ENCODE measurements around the gene SECTM1.

The SECTM1 gene

DNA sequence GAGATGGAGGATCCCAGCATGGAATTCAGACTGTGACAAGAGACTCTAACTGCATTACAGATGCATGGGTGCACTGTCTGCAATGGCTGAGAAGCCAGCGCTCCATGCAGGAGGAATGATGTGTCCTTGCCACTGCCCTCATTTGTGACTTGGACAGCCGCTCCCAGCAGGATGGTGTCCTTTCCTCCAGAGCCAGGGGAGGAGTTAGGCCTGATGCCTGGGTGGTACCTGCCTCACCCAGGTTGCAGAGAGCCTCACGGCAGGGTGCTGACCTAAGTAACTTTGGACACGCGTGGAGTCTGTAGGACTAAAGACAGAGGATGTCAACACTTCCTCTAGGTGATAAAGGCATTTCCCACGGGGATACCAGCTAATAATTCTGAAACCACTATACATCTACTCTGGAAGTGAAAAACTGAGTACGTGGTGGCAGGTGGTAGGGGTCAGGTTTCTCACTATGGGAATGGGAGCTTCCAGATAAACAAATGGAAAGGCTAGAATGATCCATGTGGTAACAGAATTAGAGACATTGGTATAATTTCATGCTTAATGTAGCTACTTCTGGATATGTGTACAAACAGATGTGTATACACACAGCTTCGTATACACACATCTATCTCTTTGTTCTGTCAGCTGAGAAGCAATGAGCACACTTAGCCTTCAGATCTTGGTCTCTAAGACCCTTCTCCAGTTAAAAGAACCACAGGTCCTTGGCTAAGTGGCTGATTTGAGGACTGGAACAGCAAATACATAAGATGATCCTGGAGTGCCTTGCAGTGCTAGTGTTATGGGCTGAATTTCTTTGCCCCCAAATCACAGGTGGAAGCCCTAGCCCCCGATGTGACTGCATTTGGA, 46.3 kb downstream of the SECTM1 start:
- TF ChIP-seq, protein P1, sequence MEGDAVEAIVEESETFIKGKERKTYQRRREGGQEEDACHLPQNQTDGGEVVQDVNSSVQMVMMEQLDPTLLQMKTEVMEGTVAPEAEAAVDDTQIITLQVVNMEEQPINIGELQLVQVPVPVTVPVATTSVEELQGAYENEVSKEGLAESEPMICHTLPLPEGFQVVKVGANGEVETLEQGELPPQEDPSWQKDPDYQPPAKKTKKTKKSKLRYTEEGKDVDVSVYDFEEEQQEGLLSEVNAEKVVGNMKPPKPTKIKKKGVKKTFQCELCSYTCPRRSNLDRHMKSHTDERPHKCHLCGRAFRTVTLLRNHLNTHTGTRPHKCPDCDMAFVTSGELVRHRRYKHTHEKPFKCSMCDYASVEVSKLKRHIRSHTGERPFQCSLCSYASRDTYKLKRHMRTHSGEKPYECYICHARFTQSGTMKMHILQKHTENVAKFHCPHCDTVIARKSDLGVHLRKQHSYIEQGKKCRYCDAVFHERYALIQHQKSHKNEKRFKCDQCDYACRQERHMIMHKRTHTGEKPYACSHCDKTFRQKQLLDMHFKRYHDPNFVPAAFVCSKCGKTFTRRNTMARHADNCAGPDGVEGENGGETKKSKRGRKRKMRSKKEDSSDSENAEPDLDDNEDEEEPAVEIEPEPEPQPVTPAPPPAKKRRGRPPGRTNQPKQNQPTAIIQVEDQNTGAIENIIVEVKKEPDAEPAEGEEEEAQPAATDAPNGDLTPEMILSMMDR (conservative IDR thresholded peaks at IDR 0.05; ENCODE audit: low read length), result no peak
- H3K4me3 ChIP-seq (ENCODE audit: low read length), result no peak overlapping the region
- DNase-seq (ENCODE audit: low read depth), result no peak

DNA sequence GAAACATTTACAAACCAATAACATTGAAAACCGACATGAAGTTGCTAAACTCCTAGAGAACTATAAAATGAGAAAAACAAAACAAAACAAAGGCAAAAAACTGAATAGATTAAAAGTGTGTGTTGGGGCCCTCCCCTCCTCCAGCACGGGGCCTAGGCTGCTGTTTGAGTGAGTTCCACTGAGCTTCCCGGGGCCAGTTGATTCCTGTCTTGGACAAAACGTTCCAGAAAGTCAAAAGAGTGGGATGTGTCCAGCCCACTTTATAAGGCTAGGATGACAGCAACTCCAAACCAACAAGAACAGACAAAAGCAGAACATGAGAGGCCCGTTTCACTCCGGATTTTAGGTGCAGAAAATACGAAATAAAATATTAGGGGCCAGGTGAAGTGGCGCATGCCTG, 48.4 kb downstream of the SECTM1 start:
- TF ChIP-seq, protein P1 (conservative IDR thresholded peaks at IDR 0.05; ENCODE audit: low read length), result no peak
- no peak for DNase-seq (ENCODE audit: low read depth)
- no peak overlapping the region for H3K4me3 ChIP-seq (ENCODE audit: low read length)

DNA sequence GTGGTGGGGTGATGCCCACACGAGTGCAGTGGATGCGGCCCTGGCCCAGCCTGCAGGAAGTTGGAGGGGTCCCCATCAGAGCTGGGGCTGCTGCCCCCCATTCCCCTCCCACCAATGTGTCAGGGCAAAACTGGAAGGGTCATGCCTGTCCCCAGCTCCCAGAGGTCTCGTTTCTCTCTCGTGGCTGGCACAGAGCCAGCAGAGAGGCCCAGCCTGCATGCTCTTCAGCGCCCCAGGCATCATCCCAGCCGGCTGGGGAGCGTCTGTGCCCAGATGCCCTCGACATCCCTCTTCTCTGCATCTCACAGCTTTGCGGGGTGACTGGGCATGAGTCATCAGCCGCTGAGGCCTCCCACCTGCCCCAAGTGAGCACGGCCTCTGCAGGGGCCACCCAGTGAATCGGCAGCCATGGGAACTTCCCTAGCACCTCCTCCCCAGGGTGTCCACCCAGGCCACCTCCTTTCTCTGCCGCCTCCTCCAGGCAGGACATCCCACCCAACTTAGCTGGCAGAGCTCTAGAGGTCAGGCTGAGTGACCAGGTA, 50.3 kb downstream of the SECTM1 start:
- TF ChIP-seq, protein P1 (conservative IDR thresholded peaks at IDR 0.05; ENCODE audit: low read length), result no peak
- DNase-seq (ENCODE audit: low read depth), result peak; percentile 52
- H3K4me3 ChIP-seq (ENCODE audit: low read length), result no peak overlapping the region

DNA sequence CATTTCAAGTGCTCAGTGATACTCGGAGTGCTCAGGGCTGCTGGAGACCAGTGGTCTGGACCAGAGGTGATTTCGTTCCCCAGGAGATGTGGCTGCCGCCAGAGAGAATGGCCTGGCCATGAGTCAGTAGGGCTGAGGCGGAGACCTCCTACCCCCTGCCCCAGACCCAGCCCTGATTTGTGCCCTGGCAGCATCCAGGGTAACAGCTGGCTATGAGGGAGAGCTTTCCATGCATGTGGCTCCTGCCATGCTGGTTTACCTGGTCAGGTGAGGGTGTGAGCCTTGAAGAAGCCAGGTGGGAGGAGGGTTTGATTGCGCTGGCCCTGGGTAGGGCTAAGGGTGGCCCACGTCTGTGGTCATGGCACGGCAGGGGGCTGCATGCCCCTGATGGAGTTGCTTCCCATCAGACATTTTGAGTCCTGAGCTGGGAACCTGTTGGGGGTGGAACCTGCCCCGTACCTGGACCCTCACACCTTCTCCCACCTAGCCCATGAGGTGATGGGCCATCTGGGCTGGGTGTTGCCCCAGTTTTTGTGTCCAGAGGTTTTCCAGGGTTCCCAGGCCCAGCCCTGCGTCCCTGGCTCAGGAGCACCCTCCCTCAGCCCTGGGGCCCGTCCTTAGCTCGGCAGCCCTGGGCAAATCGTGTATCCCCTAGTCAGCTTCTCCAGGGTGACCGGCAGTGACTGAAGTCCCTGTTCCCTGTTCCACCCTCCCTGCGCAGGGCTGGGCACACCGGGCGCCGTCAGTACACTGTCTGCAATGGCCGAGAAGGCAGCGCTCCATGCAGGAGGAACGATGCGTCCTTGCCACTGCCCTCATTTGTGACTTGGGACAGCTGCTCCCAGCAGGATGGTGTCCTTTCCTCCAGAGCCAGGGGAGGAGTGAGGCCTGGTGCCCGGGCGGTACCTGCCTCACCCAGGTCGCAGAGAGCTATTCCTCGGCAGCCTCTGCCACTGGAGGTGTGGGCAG, 51.0 kb downstream of the SECTM1 start:
- TF ChIP-seq, protein P1 (conservative IDR thresholded peaks at IDR 0.05; ENCODE audit: low read length), result no peak
- DNase-seq (ENCODE audit: low read depth), result no peak
- no peak overlapping the region for H3K4me3 ChIP-seq (ENCODE audit: low read length)

DNA sequence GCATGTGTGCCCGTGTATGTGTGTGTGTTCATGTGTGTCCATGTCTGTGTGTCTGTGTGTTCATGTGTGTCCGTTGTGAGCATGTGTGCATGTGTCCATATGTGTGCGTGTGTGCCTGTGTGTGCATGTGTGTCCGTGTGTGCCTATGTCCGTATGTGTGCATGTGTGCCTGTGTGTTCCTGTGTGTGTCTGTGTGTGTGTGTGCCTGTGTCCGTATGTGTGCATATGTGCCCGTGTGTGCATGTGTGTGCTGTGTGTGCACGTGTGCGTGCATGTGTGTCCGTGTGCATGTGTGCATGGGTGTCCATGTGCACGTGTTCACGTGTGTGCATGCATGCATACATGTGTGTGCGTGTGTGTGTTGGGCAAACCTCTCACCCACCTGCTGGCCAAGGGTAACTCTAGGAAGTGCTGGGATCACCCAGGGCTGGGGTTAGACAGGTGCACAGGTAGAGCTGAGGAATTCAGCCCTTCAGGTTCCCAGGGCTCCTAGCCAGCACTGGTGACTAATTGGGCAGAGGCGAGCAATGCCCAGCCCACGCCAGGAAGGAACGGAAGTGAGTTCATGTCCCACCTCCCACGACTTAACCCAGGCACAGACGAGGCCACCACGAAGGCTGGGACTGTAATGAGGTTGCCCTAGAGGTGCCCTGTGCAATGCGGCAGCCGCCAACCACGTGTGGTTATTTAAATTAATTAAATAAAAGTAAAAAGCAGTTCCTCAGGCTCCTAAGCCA, 51.9 kb downstream of the SECTM1 start:
- H3K4me3 ChIP-seq (ENCODE audit: low read length), result no peak overlapping the region
- TF ChIP-seq, protein P1 (conservative IDR thresholded peaks at IDR 0.05; ENCODE audit: low read length), result no peak
- DNase-seq (ENCODE audit: low read depth), result no peak

DNA sequence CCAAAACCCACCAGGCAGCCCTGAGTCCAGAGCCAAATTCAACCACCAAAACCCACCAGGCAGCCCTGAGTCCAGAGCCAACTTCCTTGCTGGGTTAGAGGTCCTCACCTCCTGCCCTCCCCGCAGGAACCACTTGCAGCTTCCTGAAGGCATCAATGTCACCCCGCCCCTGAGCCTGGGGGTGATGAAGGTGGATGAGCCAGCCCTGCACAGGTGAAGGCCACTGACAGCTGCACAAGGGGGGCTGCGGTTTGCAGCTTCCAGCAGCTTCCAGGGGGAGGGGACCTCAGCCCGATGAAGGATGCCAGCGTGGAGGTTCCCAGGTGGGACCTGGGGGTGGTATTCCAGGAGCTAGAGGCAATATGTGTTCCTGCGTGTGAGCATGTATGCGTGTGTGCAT, 52.5 kb downstream of the SECTM1 start:
- no peak for DNase-seq (ENCODE audit: low read depth)
- H3K4me3 ChIP-seq (ENCODE audit: low read length), result no peak overlapping the region
- TF ChIP-seq, protein P1 (conservative IDR thresholded peaks at IDR 0.05; ENCODE audit: low read length), result no peak
